IgD-negative memory B cell (primary cell): ENCODE data around the gene DCST1. TPM values are rescaled to one million over a fixed set of nuclear protein-coding genes. Genes with fewer than 3 reads are reported as not detected.

ENCODE experiments used
- H3K27ac Mint-ChIP-seq, 3 donors: one replicate each; pipeline ENCODE4 v1.8.0; 2020 to 2022; ENCODE audit warnings: mild to moderate bottlenecking in 3 of 3, mixed read lengths in 3 of 3, moderate library complexity in 1 of 3
- H3K27me3 Mint-ChIP-seq: one replicate; pipeline ENCODE4 v1.8.0; 2021; ENCODE audit warnings: mixed read lengths
- H3K36me3 Mint-ChIP-seq: one replicate; pipeline ENCODE4 v1.8.0; 2020; ENCODE audit warnings: mild to moderate bottlenecking, mixed read lengths
- H3K4me1 Mint-ChIP-seq, 3 donors: one replicate each; pipeline ENCODE4 v1.8.0; 2020 to 2022; ENCODE audit warnings: mixed read lengths in 3 of 3, mild to moderate bottlenecking in 1 of 3
- H3K4me3 Mint-ChIP-seq, 4 donors: one replicate each; pipeline ENCODE4 v1.8.0; 2020 to 2022; ENCODE audit warnings: mild to moderate bottlenecking in 4 of 4, mixed read lengths in 4 of 4, moderate library complexity in 3 of 4
- H3K9me3 Mint-ChIP-seq, 3 donors: one replicate each; pipeline ENCODE4 v1.8.0; 2020 to 2021; ENCODE audit warnings: mixed read lengths in 3 of 3, mild to moderate bottlenecking in 1 of 3
- polyA plus RNA-seq: library from polyadenylated mRNA; unstranded; fragments of 300-500 nt; fragmentation: Illumina TruSeq; gene quantifications from one replicate; pipeline ENCODE4 v1.2.3, GENCODE V29; 2021

DCST1 gene
- polyA plus RNA-seq, 1 donor from 2014 or later = not detected

GRCh38 chr1:155093911-155094621, 60.4 kb downstream of the DCST1 start:
- Mint-ChIP-seq H3K4me1 (peaks cover 0 to 2% (median 0%) of the 10 kb centered on the region in 3 donors), H3K36me3 (peaks cover 1% of the 10 kb centered on the region)

GRCh38 chr1:155094622-155094948, 61.0 kb downstream of the DCST1 start:
- Mint-ChIP-seq H3K27ac (no peak overlapping the region), H3K4me1 (peaks cover 0 to 2% (median 0%) of the 10 kb centered on the region in 3 donors), H3K27me3 (peaks cover 2% of the 10 kb centered on the region), H3K36me3 (peaks cover 1% of the 10 kb centered on the region), H3K9me3 (no peaks in the 10 kb centered on the region), H3K4me3 (no peak overlapping the region)

More at GRCh38 chr1:155093911-155094621, 60.4 kb downstream of the DCST1 start:
- no peak overlapping the region for H3K4me3 Mint-ChIP-seq
- H3K9me3 Mint-ChIP-seq = no peaks in the 10 kb centered on the region
- no peak overlapping the region for H3K27ac Mint-ChIP-seq
- peaks cover 2% of the 10 kb centered on the region for H3K27me3 Mint-ChIP-seq

- Mint-ChIP-seq H3K27me3 (peaks cover 2% of the 10 kb centered on the region), H3K4me1 (no peaks in the 10 kb centered on the region), H3K36me3 (no peaks in the 10 kb centered on the region), H3K9me3 (no peaks in the 10 kb centered on the region), H3K4me3 (no peak overlapping the region), H3K27ac (no peak overlapping the region)
Observed at GRCh38 chr1:155099331-155099730, 65.7 kb downstream of the DCST1 start.

Other genes starting within 250 kb of the DCST1 start
- 0.88 TPM for gene KCNN3, start 163.5 kb upstream of the DCST1 start, polyA plus RNA-seq
- 78.3 TPM for gene PMVK, start 97.1 kb upstream of the DCST1 start, polyA plus RNA-seq
- gene PBXIP1, start 77.7 kb upstream of the DCST1 start, polyA plus RNA-seq = 123 TPM
- gene PYGO2, start 72.0 kb upstream of the DCST1 start, polyA plus RNA-seq = 42.5 TPM
- 35.7 TPM for gene SHC1, start 63.1 kb upstream of the DCST1 start, polyA plus RNA-seq
- gene CKS1B, start 59.1 kb upstream of the DCST1 start, polyA plus RNA-seq = 102 TPM
- 57.6 TPM for gene FLAD1, start 50.5 kb upstream of the DCST1 start, polyA plus RNA-seq
- gene LENEP, start 40.2 kb upstream of the DCST1 start, polyA plus RNA-seq = not detected
- gene ZBTB7B, start 31.0 kb upstream of the DCST1 start, polyA plus RNA-seq = 7.7 TPM
- gene DCST2, start within 50 bp of the DCST1 start, polyA plus RNA-seq = not detected
- 8.0 TPM for gene ADAM15, start 17.5 kb downstream of the DCST1 start, polyA plus RNA-seq
- gene EFNA4, start 29.9 kb downstream of the DCST1 start, polyA plus RNA-seq = 8.5 TPM
- 1.3 TPM for gene EFNA3, start 45.0 kb downstream of the DCST1 start, polyA plus RNA-seq
- gene EFNA1, start 94.1 kb downstream of the DCST1 start, polyA plus RNA-seq = not detected
- 72.9 TPM for gene SLC50A1, start 102.0 kb downstream of the DCST1 start, polyA plus RNA-seq
- 83.9 TPM for gene DPM3, start 106.7 kb downstream of the DCST1 start, polyA plus RNA-seq
- gene KRTCAP2, start 139.5 kb downstream of the DCST1 start, polyA plus RNA-seq = 420 TPM
- 0.14 TPM for gene TRIM46, start 140.0 kb downstream of the DCST1 start, polyA plus RNA-seq
- 1.4 TPM for gene THBS3, start 174.1 kb downstream of the DCST1 start, polyA plus RNA-seq
- 41.7 TPM for gene MTX1, start 174.9 kb downstream of the DCST1 start, polyA plus RNA-seq
- gene ENTREP3, start 221.7 kb downstream of the DCST1 start, polyA plus RNA-seq = 1.7 TPM
- 144 TPM for gene SCAMP3, start 228.5 kb downstream of the DCST1 start, polyA plus RNA-seq
- 19.7 TPM for gene CLK2, start 239.7 kb downstream of the DCST1 start, polyA plus RNA-seq
- gene HCN3, start 243.6 kb downstream of the DCST1 start, polyA plus RNA-seq = 2.3 TPM